Measurements from ENCODE around the gene CNFN.

Gene CNFN

GRCh38 chr19:42389899-42390298 lies at the start of gene CNFN:
CNFN (minus strand) TSS chr19:42390297; CDS start chr19:42389037, 1,260 bp downstream.
- no peaks in the 10 kb centered on the region for H4K20me1 ChIP-seq (ENCODE audit: insufficient read depth, low read length)
- ATAC-seq (ENCODE audit: insufficient read depth, low read depth): no peak
- H3K4me2 ChIP-seq (ENCODE audit: insufficient read depth, low read length): no peak within 1 kb of the TSS
- no peak for TF ChIP-seq EZH2 (IDR thresholded peaks at IDR 0.05; ENCODE audit: borderline replicate concordance, low read depth, low read length, severe bottlenecking)
- no peak for TF ChIP-seq CTCF (IDR thresholded peaks at IDR 0.05; ENCODE audit: borderline replicate concordance, extremely low read depth, low read length, poor library complexity, severe bottlenecking)
- no peak within 1 kb of the TSS for H2AFZ ChIP-seq (ENCODE audit: low read depth, low read length)
- DNase-seq: no peak
- no peak within 1 kb of the TSS for H3K9ac ChIP-seq (ENCODE audit: low read depth, low read length)
- H3K27ac ChIP-seq (ENCODE audit: low read length): no peak within 1 kb of the TSS
- H3K79me2 ChIP-seq (ENCODE audit: insufficient read depth, low read length): no peaks in the 10 kb centered on the region
- H3K4me1 ChIP-seq (ENCODE audit: insufficient read depth, low read length): no peaks in the 10 kb centered on the region
- no peaks in the 10 kb centered on the region for H3K9me3 ChIP-seq (ENCODE audit: insufficient read depth, low read length, severe bottlenecking)
- H3K36me3 ChIP-seq (ENCODE audit: insufficient read depth, low read length): no peaks in the 10 kb centered on the region
- peaks cover 5% of the 10 kb centered on the region for H3K27me3 ChIP-seq (ENCODE audit: insufficient read depth, low read length, poor library complexity)
- no peak within 1 kb of the TSS for H3K4me3 ChIP-seq (ENCODE audit: low read depth in 1 of 2, low read length in 2 of 2)

- Histone ChIP-seq H3K9me3 (ENCODE audit: insufficient read depth, low read length, severe bottlenecking) (no peaks in the 10 kb centered on the region), H4K20me1 (ENCODE audit: insufficient read depth, low read length) (0 out of 2 replicates have a peak, but pooled peaks cover 2% of the 10 kb centered on the region), H3K27me3 (ENCODE audit: insufficient read depth, low read length, poor library complexity) (no peaks in the 10 kb centered on the region), H3K4me2 (ENCODE audit: insufficient read depth, low read length) (no peak overlapping the region), H3K36me3 (ENCODE audit: insufficient read depth, low read length) (no peaks in the 10 kb centered on the region), H3K79me2 (ENCODE audit: insufficient read depth, low read length) (no peaks in the 10 kb centered on the region), H3K4me1 (ENCODE audit: insufficient read depth, low read length) (no peaks in the 10 kb centered on the region), H3K27ac (ENCODE audit: low read length) (no peak overlapping the region), H2AFZ (ENCODE audit: low read depth, low read length) (no peak overlapping the region), H3K9ac (ENCODE audit: low read depth, low read length) (no peak overlapping the region), H3K4me3 (ENCODE audit: low read depth in 1 of 2, low read length in 2 of 2) (no peak overlapping the region)
- TF ChIP-seq EZH2 (IDR thresholded peaks at IDR 0.05; ENCODE audit: borderline replicate concordance, low read depth, low read length, severe bottlenecking) (no peak), CTCF (IDR thresholded peaks at IDR 0.05; ENCODE audit: borderline replicate concordance, extremely low read depth, low read length, poor library complexity, severe bottlenecking) (no peak)
- ATAC-seq (ENCODE audit: insufficient read depth, low read depth) (no peak), DNase-seq (no peak)
Observed at GRCh38 chr19:42436006-42436405, 45.9 kb upstream of the CNFN start.

GRCh38 chr19:42435316-42435715 lies 45.2 kb upstream of the CNFN start:
- Histone ChIP-seq H3K4me1 (ENCODE audit: insufficient read depth, low read length) (no peaks in the 10 kb centered on the region), H3K79me2 (ENCODE audit: insufficient read depth, low read length) (no peaks in the 10 kb centered on the region), H3K4me2 (ENCODE audit: insufficient read depth, low read length) (no peak overlapping the region), H3K27me3 (ENCODE audit: insufficient read depth, low read length, poor library complexity) (no peaks in the 10 kb centered on the region), H2AFZ (ENCODE audit: low read depth, low read length) (no peak overlapping the region), H3K9ac (ENCODE audit: low read depth, low read length) (no peak overlapping the region), H3K4me3 (ENCODE audit: low read depth in 1 of 2, low read length in 2 of 2) (no peak overlapping the region), H3K9me3 (ENCODE audit: insufficient read depth, low read length, severe bottlenecking) (no peaks in the 10 kb centered on the region), H3K36me3 (ENCODE audit: insufficient read depth, low read length) (no peaks in the 10 kb centered on the region), H4K20me1 (ENCODE audit: insufficient read depth, low read length) (no peaks in the 10 kb centered on the region), H3K27ac (ENCODE audit: low read length) (no peak overlapping the region)
- no peak for ATAC-seq (ENCODE audit: insufficient read depth, low read depth)
- no peak for DNase-seq
- TF ChIP-seq CTCF (IDR thresholded peaks at IDR 0.05; ENCODE audit: borderline replicate concordance, extremely low read depth, low read length, poor library complexity, severe bottlenecking): no peak
- no peak for TF ChIP-seq EZH2 (IDR thresholded peaks at IDR 0.05; ENCODE audit: borderline replicate concordance, low read depth, low read length, severe bottlenecking)

Measured in DND-41 (cell line).